Activated naive CD4-positive, alpha-beta T cell treated with anti-CD3 and anti-CD28 coated beads, Interleukin-2, amount 10 ng/mL, durations not matched to agents 7 days and 5 days (primary cell): ENCODE results near the gene CRYBA1.

ENCODE experiments used
- CTCF ChIA-PET: fragments of 350-600 bp; sonication (Branson Sonifier 250); formaldehyde crosslinking; loops from one replicate; lab custom pipeline; 2021; ENCODE audit warnings: antibody characterized with exemption; lab: Charles Lee
- DNase-seq: peaks from one replicate; pipeline ENCODE4 v3.0.0-alpha.2; 2020
- H3K27ac Mint-ChIP-seq: one replicate; pipeline ENCODE4 v1.8.0; 2021; ENCODE audit warnings: mild to moderate bottlenecking, moderate library complexity, mixed read lengths
- H3K27me3 Mint-ChIP-seq: one replicate; pipeline ENCODE4 v1.8.0; 2021; ENCODE audit warnings: mild to moderate bottlenecking, mixed read lengths
- H3K36me3 Mint-ChIP-seq: one replicate; pipeline ENCODE4 v1.8.0; 2021; ENCODE audit warnings: mixed read lengths
- H3K4me1 Mint-ChIP-seq: one replicate; pipeline ENCODE4 v1.8.0; 2021; ENCODE audit warnings: mixed read lengths
- H3K4me3 Mint-ChIP-seq: one replicate; pipeline ENCODE4 v1.8.0; 2021; ENCODE audit warnings: mild to moderate bottlenecking, moderate library complexity, mixed read lengths
- H3K9me3 Mint-ChIP-seq: one replicate; pipeline ENCODE4 v1.8.0; 2021; ENCODE audit warnings: mixed read lengths

Gene CRYBA1

DNA sequence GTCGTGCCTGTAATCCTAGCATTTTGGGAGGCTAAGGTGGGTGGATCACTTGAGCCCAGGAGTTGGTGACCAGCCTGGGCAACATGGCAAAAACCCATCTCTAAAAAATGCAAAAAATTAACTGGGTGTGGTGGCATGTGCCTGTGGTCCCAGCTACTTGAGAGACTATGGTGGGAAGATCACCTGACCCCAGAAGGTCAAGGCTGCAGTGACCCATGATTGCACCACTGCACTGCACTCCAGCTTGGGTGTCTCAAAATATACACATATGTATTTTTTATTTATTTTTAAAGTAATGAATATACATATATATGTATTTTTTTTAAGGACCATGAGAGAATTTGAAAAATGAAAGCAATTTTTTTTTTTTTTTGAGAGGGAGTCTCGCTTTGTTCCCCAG, 52.4 kb downstream of the CRYBA1 start:
- Mint-ChIP-seq H3K9me3 (no peaks in the 10 kb centered on the region), H3K4me3 (no peak overlapping the region), H3K27ac (no peak overlapping the region), H3K27me3 (peaks cover 7% of the 10 kb centered on the region), H3K36me3 (no peaks in the 10 kb centered on the region), H3K4me1 (peaks cover 12% of the 10 kb centered on the region)
- CTCF ChIA-PET = no interaction called here
- no peak for DNase-seq

DNA sequence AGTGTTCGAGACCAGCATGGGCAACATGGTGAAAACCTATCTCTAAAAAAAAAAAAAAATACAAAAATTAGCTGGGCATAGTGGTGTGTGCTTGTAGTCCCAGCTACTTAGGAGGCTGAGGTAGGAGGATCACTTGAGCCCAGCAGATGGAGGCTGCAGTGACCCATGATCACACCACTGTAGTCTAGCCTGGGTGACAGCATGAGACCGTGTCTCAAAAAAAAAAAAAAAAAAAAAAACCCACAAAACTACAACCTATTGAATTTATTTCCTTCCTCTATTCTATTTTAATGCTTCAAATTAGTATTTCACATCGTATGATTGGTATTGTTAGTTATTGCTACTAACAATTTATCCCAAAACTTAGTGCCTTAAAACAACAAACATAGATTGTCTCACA, 56.7 kb downstream of the CRYBA1 start:
- Mint-ChIP-seq H3K27me3 (no peaks in the 10 kb centered on the region), H3K27ac (no peak overlapping the region), H3K9me3 (no peaks in the 10 kb centered on the region), H3K4me3 (no peak overlapping the region), H3K4me1 (no peaks in the 10 kb centered on the region), H3K36me3 (no peaks in the 10 kb centered on the region)
- CTCF ChIA-PET = no interaction called here
- no peak for DNase-seq
